HepG2 (cell line): ENCODE data around the gene CREB3. TPM values are rescaled to one million over a fixed set of nuclear protein-coding genes. Genes with fewer than 3 reads are reported as not detected.

Experiments
- PAWR ChIP-seq: sonication (generic); formaldehyde crosslinking; IDR thresholded peaks from 2 replicates; pipeline ENCODE4 v1.4.0; 2020; ENCODE audit warnings: missing genetic modification reagents, mild to moderate bottlenecking, borderline replicate concordance
- ZNF33B ChIP-seq: sonication (generic); formaldehyde crosslinking; IDR thresholded peaks from 2 replicates; pipeline ENCODE4 v1.5.1; 2020; ENCODE audit warnings: mild to moderate bottlenecking, missing genetic modification reagents
- ZNF441 ChIP-seq: sonication (generic); formaldehyde crosslinking; IDR thresholded peaks from 2 replicates; pipeline ENCODE4 v1.7.0; 2021; ENCODE audit warnings: missing genetic modification reagents, borderline replicate concordance
- ZNF616 ChIP-seq: sonication (generic); formaldehyde crosslinking; IDR thresholded peaks from 2 replicates; pipeline ENCODE4 v1.5.0; 2020; ENCODE audit warnings: low read depth, mild to moderate bottlenecking, missing genetic modification reagents
- polyA plus RNA-seq, 8 experiments: library from polyadenylated mRNA; depleted of rRNA in 3 of 8; stranded (reverse) in 7 of 8; unstranded in 1 of 8; fragments of >200 nt; fragmentation: Illumina TruSeq in 4 of 8; extraction: Trizol in 4 of 8; gene quantifications; 2 replicates each; pipeline versions ENCODE4 v1.2.1 to v1.2.3, GENCODE V29; 2011 to 2016; ENCODE audit warnings: low read depth in 4 of 8, missing spikeins in 1 of 8, mixed read lengths in 1 of 8; ENCODE audit not compliant: insufficient read depth in 1 of 8
- total RNA-seq, 5 experiments: library from RNA; depleted of rRNA; stranded (reverse); fragments of >200 nt; fragmentation: Illumina TruSeq; extraction: Trizol; gene quantifications; 2 replicates each; pipeline ENCODE4 v1.2.3, GENCODE V29; 2016; ENCODE audit warnings: low read depth in 1 of 5
- TF ChIP-seq, protein P1 (sequence below): sonication (generic); formaldehyde crosslinking; IDR thresholded peaks from 2 replicates; pipeline ENCODE4 v1.9.0; 2021; ENCODE audit warnings: missing genetic modification reagents, borderline replicate concordance
- TF ChIP-seq, protein P2 (sequence below): sonication (generic); formaldehyde crosslinking; IDR thresholded peaks from 2 replicates; pipeline ENCODE4 v1.4.0; 2020; ENCODE audit warnings: mild to moderate bottlenecking, low read depth, missing genetic modification reagents
- TF ChIP-seq, protein P3 (sequence below): sonication (generic); formaldehyde crosslinking; IDR thresholded peaks from 2 replicates; pipeline ENCODE4 v1.4.0; 2020; ENCODE audit warnings: mild to moderate bottlenecking, missing genetic modification reagents
- TF ChIP-seq, protein P4 (sequence below): IDR thresholded peaks from 2 replicates; pipeline ENCODE4 v1.6.1; 2012; ENCODE audit warnings: inconsistent platforms
- TF ChIP-seq, protein P5 (sequence below): fragments of 450-650 bp; IDR thresholded peaks from 2 replicates; pipeline ENCODE4 v1.6.1; 2017; ENCODE audit warnings: mild to moderate bottlenecking
- TF ChIP-seq, protein P6 (sequence below): sonication (generic); formaldehyde crosslinking; IDR thresholded peaks from 2 replicates; pipeline ENCODE4 v1.4.0; 2020; ENCODE audit warnings: mild to moderate bottlenecking, missing genetic modification reagents

Gene CREB3
- total and polyA plus RNA-seq, 2 of the 13 experiments (the other 11 are each of a cell fraction or from before 2014, with no cell fraction given): 11.1 to 34.2 TPM

DNA sequence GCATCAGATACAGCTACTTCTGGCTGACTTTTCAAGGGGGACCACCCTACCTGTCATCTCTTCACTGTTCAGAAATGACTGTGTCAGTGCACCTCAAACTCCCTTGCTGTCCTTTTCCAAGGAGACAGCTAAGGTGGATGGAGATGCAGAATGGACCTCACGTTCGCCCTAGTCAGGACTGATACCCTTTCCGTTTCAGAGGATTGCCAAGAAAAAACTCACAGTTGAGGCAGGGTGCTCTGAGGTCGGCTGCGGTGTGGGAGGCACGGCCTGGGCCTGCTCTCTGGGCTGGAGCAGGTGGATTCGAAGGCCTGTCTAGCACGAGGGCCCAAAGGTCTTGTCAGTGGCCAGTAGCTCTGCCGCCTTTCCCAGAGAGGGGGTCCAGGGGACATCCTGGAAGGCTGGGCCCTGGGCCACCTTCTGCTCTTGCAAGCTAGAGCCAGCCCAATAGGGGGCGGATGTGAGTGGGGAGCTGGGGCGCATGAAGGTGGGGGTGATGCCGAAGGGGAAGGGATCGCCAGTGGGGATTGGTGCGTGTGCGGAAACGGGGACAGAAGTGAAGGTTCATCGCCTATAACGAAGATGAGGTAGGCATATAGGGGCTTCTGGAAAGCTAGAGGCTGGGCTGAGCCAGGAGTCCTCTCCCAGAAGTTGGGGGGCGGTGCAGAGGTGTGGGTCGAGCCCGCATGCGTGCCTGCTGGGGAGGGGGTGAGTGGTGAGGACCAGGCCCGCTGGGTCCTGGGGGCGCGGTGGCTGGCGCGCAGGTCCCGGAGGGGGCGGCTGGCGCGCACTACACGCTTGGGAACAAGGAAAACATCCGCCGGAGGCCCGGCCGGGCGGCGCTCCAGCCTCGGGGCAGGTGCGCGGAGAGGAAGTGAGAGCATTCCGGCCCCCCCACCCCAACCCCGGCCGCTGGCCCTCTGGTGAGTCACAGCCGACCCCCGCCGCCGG lies 24.1 kb downstream of the CREB3 start (continued):
- TF ChIP-seq PAWR (no peak), ZNF441 (no peak), ZNF33B (0 out of 2 replicates have a peak, but pooled peaks have one; percentile 72), ZNF616 (CRISPR knock-in tag) (0 out of 2 replicates have a peak, but pooled peaks have one; percentile 45)
- TF ChIP-seq, protein P1, sequence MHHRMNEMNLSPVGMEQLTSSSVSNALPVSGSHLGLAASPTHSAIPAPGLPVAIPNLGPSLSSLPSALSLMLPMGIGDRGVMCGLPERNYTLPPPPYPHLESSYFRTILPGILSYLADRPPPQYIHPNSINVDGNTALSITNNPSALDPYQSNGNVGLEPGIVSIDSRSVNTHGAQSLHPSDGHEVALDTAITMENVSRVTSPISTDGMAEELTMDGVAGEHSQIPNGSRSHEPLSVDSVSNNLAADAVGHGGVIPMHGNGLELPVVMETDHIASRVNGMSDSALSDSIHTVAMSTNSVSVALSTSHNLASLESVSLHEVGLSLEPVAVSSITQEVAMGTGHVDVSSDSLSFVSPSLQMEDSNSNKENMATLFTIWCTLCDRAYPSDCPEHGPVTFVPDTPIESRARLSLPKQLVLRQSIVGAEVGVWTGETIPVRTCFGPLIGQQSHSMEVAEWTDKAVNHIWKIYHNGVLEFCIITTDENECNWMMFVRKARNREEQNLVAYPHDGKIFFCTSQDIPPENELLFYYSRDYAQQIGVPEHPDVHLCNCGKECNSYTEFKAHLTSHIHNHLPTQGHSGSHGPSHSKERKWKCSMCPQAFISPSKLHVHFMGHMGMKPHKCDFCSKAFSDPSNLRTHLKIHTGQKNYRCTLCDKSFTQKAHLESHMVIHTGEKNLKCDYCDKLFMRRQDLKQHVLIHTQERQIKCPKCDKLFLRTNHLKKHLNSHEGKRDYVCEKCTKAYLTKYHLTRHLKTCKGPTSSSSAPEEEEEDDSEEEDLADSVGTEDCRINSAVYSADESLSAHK: no peak
- TF ChIP-seq, protein P2, sequence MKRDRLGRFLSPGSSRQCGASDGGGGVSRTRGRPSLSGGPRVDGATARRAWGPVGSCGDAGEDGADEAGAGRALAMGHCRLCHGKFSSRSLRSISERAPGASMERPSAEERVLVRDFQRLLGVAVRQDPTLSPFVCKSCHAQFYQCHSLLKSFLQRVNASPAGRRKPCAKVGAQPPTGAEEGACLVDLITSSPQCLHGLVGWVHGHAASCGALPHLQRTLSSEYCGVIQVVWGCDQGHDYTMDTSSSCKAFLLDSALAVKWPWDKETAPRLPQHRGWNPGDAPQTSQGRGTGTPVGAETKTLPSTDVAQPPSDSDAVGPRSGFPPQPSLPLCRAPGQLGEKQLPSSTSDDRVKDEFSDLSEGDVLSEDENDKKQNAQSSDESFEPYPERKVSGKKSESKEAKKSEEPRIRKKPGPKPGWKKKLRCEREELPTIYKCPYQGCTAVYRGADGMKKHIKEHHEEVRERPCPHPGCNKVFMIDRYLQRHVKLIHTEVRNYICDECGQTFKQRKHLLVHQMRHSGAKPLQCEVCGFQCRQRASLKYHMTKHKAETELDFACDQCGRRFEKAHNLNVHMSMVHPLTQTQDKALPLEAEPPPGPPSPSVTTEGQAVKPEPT (CRISPR knock-in tag): no peak; the same call in 1 of the 2 replicates
- TF ChIP-seq, protein P3, sequence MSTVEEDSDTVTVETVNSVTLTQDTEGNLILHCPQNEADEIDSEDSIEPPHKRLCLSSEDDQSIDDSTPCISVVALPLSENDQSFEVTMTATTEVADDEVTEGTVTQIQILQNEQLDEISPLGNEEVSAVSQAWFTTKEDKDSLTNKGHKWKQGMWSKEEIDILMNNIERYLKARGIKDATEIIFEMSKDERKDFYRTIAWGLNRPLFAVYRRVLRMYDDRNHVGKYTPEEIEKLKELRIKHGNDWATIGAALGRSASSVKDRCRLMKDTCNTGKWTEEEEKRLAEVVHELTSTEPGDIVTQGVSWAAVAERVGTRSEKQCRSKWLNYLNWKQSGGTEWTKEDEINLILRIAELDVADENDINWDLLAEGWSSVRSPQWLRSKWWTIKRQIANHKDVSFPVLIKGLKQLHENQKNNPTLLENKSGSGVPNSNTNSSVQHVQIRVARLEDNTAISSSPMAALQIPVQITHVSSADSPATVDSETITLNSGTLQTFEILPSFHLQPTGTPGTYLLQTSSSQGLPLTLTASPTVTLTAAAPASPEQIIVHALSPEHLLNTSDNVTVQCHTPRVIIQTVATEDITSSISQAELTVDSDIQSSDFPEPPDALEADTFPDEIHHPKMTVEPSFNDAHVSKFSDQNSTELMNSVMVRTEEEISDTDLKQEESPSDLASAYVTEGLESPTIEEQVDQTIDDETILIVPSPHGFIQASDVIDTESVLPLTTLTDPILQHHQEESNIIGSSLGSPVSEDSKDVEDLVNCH (CRISPR knock-in tag): no peak
- TF ChIP-seq, protein P4, sequence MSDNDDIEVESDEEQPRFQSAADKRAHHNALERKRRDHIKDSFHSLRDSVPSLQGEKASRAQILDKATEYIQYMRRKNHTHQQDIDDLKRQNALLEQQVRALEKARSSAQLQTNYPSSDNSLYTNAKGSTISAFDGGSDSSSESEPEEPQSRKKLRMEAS: peak; percentile 92
- TF ChIP-seq, protein P5, sequence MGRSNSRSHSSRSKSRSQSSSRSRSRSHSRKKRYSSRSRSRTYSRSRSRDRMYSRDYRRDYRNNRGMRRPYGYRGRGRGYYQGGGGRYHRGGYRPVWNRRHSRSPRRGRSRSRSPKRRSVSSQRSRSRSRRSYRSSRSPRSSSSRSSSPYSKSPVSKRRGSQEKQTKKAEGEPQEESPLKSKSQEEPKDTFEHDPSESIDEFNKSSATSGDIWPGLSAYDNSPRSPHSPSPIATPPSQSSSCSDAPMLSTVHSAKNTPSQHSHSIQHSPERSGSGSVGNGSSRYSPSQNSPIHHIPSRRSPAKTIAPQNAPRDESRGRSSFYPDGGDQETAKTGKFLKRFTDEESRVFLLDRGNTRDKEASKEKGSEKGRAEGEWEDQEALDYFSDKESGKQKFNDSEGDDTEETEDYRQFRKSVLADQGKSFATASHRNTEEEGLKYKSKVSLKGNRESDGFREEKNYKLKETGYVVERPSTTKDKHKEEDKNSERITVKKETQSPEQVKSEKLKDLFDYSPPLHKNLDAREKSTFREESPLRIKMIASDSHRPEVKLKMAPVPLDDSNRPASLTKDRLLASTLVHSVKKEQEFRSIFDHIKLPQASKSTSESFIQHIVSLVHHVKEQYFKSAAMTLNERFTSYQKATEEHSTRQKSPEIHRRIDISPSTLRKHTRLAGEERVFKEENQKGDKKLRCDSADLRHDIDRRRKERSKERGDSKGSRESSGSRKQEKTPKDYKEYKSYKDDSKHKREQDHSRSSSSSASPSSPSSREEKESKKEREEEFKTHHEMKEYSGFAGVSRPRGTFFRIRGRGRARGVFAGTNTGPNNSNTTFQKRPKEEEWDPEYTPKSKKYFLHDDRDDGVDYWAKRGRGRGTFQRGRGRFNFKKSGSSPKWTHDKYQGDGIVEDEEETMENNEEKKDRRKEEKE: no peak
- TF ChIP-seq, protein P6, sequence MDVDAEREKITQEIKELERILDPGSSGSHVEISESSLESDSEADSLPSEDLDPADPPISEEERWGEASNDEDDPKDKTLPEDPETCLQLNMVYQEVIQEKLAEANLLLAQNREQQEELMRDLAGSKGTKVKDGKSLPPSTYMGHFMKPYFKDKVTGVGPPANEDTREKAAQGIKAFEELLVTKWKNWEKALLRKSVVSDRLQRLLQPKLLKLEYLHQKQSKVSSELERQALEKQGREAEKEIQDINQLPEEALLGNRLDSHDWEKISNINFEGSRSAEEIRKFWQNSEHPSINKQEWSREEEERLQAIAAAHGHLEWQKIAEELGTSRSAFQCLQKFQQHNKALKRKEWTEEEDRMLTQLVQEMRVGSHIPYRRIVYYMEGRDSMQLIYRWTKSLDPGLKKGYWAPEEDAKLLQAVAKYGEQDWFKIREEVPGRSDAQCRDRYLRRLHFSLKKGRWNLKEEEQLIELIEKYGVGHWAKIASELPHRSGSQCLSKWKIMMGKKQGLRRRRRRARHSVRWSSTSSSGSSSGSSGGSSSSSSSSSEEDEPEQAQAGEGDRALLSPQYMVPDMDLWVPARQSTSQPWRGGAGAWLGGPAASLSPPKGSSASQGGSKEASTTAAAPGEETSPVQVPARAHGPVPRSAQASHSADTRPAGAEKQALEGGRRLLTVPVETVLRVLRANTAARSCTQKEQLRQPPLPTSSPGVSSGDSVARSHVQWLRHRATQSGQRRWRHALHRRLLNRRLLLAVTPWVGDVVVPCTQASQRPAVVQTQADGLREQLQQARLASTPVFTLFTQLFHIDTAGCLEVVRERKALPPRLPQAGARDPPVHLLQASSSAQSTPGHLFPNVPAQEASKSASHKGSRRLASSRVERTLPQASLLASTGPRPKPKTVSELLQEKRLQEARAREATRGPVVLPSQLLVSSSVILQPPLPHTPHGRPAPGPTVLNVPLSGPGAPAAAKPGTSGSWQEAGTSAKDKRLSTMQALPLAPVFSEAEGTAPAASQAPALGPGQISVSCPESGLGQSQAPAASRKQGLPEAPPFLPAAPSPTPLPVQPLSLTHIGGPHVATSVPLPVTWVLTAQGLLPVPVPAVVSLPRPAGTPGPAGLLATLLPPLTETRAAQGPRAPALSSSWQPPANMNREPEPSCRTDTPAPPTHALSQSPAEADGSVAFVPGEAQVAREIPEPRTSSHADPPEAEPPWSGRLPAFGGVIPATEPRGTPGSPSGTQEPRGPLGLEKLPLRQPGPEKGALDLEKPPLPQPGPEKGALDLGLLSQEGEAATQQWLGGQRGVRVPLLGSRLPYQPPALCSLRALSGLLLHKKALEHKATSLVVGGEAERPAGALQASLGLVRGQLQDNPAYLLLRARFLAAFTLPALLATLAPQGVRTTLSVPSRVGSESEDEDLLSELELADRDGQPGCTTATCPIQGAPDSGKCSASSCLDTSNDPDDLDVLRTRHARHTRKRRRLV (CRISPR knock-in tag): no peak
